Fibroblast of the conjunctiva (primary cell): Measurements from ENCODE around the gene VWA7.
"Not testable (repeated sequence)": the region's sequence is repeated elsewhere in the genome, so short reads cannot be mapped to it uniquely, and the experiment has no call there.

ENCODE experiments used
- DNase-seq: peaks from one replicate; pipeline ENCODE4 v3.0.0-alpha.2; 2010; ENCODE audit warnings: low read depth

Gene VWA7

DNA sequence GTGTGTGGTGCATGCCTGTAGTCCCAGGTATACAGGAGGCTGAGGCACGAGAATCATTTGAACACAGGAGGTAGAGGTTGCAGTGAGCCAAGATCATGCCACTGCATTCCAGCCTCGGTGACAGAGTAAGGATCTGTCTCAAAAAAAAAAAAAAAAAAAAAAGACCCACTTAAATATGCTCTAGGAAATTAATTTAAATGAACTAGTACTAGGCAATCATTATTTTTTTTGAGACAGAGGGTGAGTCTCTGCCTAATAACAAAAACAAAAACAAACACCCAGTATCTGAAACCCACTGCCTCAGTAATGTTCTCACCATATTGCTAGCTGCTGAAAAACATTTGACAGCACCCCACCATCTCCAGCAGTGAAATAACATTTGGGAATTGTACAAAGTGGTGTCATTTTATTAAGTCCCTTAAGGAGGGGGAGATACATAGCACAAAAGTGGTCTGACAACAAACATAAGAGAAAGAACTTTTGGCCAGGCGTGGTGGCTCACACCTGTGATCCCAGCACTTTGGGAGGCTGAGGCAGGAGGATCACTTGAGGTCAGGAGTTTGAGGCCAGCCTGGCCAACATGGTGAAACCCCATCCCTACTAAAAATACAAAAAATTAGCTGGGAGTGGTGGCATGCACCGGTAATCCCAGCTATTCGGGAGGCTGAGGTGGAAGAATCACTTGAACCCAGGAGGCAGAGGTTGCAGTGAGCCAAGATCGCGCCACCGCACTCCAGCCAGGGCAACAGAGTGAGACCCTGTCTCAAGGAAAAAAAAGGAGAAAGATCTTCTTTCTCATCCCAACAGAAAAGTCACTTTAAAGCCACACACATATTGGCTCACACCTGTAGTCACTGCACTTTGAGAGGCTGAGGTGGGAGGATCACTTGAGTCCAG lies 24.2 kb upstream of the VWA7 start:
- not testable (repeated sequence) for DNase-seq

DNA sequence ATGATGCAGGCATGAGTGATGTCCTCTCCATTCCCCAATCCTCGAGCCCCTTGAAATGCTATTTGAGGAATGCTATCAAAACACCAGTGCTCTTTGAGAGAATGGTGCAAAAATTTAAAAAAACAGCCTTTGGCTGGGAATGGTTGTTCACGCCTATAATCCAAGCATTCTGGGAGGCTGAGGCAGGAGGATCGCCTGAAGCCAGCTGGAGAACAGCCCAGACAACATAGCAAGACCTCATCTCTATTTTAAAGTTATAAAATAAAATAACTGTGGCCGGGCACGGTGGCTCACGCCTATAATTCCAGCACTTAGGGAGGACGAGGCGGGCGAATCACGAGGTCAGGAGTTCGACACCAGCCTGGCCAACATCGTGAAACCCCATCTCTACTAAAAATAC lies 22.7 kb upstream of the VWA7 start:
- no peak for DNase-seq

DNA sequence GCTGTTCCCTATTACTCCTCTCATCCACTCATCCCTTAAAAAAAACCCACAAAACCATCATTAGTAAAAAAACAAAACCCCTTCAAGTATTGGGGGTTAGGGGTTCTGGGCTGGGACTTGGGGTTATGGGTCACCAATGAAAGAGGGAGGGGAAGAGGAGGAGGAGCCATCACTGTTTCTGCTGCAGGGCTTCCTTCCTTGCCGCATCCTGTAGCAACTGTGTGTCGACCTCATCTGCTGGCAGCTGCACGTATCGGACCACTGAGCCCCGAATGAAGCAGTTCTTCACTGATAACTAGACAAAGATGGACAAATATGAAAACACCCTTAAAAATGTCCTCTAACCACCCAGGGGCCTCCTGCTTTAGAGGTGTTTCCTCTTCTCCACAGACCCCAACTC lies 20.5 kb upstream of the VWA7 start:
- no peak for DNase-seq

DNA sequence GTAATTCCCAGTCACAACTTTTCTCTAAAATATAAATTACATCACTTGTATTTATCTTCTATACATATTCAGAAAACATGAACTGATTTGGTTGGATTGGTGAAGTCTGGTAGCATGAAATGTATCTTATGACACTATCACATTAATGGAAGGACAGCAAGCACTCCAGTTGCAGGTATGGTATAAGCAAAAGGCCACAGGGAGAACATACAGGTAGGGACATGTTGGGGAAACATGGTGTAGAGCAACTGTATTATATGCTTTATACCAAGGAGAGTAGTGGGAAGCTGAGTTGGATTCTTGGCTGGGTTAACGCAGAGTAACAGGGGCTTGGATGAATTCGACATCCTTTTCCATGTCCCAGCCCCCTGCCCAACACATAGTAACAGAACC lies 19.9 kb upstream of the VWA7 start:
- DNase-seq = no peak

DNA sequence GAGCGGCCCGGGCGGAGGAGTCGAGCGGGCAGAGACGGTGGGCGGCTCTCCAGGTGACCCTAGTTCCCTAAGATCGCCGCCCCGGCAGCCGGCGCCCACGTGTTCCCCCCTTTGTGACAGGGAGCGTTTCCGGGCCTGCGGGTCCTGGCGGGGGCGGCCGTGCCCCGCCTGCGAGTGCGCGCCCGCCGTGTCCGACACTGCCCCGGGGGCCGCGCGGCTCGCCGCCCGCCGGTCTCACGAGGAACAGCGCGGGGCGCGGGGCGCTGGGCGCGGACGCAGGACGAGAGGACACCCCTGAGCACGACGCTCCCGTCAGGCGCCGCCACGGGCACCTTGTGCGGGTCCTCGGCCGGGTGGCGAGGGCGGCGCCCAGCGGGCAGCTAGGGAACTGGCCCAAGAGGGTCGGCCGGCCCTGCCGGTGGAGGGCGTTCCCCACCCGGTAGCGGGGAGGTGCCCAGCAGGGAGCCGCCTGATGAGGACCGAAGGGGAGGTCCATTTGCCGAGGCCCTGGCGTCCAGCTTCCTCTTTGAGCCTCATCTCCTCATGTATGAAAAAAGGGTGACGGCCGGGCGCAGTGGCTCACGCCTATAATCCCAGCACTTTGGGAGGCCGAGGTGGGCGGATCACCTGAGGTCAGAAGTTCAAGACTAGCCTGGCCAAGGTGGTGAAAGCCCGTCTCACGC lies 18.6 kb upstream of the VWA7 start, which contains the start of gene VARS1:
Gene VARS1, minus strand, starts transcription at position 137 of the 683 bp plus-strand sequence. CDS start 535 bp downstream, outside the sequence.
- DNase-seq = peak; percentile 85

DNA sequence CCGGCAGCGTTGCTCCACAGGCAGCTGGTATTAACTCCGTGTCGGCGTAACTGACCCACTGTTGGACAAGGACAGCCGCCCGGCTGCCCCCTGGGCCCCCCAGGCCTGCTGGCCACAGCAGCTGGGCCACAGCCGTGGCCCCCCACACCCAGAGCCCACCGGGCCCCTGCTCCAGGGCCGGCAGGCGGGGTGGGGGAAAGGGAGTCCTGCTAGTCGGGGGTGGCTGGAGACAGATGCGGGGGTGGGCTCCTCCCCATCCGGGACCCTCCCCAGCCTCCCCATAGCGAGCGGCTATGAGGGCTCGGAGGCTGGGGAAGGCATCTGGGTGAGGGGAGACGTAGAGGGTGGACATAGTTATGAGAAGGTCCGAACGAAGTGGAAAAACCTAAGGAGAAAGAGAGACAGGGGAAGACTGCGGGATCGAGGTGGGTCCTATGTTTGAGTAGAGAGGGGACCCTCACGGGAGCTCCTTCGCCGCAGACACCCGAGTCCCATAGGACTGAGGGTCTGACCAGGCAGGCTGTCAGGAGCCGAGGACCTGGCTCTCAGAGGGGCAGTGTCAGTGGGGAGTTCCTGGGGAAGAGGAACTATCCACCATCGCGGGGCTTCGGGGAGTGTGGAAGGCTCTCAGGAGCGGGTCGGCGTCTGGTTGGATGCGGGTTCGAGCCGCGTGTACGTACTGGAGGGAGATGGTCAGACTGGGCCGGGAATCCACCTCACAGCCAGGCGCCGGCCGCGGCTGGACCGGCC lies 17.9 kb upstream of the VWA7 start:
- no peak for DNase-seq

DNA sequence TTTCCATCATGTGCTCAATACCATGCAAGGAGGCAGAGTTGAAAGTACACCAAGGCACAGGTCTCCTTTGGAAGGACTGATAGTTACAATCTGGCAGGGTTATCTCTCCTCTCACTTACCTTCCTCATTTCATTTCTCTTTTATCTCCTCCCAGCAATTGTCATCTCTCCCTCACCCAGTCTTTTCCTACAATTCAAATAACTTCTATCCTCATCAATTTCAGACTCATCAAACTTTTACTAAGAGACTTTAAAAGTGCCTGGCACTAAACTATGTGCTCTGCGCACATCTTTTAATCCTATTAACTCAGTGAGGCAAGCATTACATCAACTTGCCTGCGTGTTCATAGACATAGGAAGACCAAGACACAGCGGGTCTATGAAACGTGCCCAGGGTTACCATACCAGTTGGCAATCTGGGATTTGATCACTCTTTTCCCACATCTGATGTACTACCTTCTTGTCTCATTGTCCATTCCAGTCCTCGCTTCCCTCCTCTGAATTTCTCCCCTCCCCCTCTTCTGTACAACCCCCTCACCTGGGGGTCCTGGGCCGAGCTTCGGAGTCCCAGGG lies 17.3 kb upstream of the VWA7 start:
- peak; percentile 22 for DNase-seq

DNA sequence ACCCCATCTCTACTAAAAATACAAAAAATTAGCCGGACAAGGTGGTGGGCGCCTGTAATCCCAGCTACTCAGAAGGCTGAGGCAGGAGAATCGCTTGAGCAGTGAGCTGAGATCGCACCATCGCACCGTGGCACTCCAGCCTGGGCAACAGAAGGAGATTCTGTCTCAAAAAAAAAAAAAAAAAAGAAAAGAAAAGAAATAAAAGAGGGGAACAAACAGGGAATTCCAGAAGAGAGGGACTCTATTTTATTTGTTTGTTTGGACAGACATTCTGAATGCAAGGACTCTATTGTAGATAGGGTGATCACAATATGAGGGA lies 16.8 kb upstream of the VWA7 start:
- DNase-seq = not testable (repeated sequence)

DNA sequence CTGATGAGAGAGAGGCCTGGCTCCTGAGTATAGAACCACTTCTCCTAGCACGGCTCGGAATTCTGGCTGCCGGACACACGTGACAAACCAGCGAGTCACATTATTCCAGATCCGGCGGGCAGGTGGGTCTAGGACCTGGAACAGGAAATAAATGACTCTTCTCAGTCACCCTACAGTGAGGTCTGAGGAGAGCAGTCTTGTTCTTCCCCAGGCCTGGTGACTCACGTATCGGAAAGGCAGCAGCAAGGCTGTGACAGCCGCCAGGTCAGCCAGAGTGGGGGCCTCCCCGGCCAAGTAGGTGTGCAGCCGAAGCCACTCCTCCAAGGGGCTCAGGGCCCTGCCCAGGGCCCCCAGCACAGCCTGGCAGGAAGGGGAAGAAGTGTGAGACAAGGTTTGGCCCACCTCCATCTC lies 15.6 kb upstream of the VWA7 start:
- no peak for DNase-seq

DNA sequence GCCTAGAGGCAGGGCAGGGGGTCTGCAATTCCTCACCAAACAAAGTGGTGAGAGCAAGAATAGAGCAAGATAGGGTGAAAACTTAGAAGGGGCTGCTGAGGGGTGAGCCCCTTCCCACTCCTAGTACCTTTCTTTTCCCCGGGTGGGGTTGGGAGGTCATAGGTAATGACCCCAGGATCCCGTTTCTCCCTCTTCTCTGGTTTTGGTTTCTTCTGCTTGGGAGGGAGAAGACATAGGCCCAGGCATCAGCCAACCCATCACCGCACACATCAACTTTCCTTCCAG lies 14.9 kb upstream of the VWA7 start:
- DNase-seq = no peak

DNA sequence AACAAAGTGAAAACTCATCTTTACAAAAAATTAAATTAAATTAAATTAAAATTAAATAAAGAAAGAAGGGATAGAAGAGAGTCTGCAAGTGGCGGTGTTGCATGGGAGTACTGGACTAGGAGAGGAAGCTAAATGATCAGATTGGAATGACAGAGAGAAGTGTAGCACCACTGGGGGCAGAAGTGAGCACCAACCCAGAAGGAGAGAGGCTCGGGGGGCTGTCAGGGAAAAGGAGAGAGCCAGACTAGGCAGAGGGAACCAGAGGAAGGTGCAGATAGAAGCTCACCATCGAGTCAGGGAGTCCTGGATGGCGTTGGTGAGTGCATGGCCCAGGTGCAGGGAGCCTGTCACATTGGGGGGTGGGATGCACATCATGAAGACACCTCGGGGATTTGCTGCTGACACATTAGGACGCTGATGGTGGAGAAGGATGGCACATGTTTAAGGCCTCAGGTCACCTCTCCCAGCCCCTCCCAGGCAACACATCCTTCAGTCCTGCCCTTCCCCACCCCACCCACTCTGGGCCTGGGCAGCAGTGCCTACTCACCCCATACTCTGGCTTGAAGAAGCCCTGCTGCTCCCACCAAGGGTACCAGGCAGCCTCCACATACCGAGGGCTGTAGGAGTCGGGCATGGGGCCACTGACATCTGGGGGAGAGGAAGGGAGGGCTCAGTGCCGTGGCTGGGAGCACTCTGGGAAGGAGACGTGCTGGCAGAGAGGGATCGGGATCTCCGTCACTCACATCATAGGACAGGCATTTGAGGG lies 14.4 kb upstream of the VWA7 start:
- peak; percentile 27 for DNase-seq

DNA sequence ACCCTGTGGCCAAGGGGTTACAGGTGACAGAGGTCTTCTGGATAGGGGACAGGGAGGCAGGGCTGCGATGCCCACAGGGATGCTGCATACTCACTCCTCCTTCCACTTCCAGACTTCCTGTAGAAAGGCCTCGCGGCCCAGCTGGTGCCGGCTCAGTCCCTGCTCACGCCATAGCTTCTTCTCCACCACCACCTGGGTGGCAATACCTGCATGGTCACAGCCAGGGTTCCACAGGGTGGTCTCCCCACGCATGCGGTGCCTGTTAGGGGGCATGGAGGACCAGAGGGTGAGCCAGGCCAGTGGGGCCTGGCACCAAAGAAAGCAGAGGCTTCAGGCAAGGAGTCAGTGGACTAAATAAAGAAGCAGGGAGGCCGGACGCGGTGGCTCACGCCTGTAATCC lies 8.3 kb upstream of the VWA7 start:
- DNase-seq = no peak

DNA sequence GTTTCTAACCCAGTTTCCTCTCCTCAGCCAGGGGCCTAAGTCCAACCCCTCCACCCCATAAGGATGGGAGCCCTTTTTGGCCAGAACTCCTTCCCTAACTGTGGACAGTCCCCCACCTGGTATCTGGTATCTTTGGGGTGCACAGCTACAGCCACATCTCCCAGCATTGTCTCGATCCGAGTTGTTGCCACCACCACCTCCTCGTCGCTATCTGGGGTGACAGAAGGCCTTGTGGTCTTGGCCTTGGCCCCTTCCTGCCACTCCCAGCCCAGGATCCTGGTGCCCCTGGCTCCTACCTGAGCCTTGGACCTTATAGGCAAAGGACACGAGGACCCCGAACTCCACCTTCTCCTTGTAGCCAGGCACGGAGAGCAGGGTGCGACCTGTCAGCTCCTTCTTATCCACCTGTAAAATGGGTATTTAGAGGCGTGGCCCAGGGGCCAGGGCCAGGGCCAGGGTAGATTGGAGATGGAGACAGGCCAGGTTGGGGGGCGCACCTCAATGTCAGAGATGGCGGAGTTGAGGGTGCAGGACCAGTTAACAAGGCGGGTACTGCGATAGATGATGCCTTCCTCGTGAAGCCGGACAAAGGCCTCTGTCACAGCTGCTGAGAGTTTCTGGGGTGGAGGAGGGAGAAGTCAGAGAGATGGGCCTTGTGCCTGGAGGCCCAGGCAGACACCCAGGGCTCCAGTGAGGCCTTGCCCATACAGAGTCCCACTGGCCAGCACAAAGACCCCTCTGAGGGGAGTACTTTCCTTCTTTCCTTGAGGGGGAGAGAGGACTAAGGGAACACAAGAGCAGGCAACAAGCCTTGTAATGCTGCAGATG lies 7.2 kb upstream of the VWA7 start:
- DNase-seq = no peak

DNA sequence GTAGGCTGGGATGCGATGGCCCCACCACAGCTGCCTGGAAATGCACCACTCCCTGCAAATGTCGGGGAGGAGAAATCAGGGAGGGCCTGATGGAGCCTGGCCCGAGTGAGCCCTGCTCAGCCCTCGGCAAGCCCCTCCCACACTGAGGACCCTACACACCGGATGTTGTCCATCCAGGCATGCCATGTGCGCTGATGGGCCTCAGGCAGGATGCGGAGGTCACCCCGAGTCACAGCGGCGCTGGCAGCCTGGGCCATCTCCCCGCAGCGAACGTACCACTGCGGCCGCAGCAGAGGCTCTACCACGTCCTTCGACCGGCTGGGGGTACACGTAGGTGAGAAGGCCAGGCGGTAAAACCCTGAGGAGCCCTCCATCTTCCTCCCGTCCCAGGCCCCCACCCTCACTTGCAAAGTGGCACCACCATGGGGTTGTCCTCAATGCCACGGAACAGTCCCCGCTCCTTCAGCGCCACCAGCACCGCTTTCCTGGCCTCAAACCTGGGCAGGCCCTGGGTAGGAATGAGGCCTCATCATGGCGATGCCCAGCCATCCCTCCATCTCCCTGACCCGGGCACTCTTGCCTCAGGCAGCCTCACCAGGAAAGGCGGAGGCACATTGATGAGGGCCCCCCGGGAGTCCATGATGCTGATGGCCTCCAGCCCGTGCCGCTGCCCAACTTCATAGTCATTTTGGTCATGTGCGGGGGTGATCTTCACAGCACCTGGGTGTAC lies 5.2 kb upstream of the VWA7 start:
- no peak for DNase-seq

DNA sequence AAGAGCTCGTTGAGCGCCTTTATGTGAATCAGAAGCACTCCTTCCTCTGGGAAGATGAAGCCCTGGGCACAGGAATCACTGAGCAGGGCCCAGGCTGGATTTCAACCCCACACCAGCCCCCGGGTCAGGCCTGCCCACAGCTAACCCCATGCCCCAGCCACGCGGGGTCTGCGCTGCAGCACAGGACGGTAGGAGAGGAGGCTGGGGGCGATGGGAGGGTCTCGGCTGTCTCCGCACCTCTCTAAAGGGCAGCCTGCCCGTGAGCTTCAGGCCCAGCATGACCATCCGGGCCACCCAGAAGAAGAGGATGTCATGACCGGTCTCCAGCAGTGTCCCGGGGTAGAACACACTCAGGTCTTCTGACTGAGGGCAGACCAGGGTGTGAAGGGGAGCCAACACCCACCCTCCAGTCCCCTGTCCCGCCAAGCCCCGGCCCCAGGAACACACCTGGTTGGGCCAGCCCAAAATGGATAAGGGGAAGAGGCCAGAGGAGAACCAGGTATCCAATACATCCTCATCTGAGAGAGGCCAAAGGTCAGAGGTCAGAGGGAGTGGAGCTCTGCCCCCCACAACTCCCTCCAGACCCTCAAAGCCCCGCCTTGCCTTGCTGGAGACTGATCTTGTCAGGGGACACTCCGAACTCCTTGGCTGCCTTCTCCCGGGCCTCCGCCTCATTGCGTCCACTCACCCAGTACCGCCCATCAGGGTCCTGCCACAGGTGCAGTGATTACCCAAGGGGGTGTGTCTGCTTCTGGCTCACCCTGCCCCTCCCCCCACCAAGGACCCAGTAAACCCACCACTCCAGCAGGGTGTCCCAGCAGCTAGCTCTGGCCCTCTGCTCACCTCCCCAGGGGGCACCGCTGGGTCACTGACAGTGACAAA lies 4.4 kb upstream of the VWA7 start:
- no peak for DNase-seq

DNA sequence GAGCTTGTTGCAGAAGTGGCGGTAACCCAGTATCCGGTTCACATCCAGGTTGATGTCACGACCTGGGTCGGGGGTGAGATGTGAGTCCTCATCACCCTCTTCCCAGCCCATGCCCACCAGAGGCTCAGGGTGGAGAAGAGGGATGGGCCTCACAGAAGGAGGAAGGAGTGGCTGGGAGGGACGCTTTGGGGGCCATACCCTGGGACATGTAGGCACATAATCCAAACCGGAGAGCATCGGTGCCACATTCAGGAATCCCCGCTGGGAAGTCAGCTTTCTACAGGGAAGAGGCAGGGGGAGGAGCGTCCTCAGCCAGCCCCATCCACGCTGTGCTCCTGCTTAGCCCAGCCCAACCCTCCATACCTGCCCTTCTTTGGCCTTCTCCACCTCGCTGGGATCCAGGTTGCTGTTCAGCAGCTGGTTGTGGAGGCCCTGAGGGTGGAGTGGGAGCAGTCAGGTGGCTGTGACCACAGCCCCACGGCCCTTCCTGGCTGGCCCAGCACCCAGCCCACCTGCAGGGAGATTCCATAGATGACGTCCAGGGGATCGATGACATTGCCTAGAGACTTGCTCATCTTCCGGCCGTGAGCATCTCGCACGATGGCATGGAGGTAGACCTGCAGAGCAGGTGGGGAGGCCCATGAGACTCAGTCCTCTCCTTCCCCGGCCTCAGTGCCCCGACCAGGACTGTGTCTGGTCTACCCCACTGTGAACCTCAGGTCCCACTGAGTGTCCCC lies 3.5 kb upstream of the VWA7 start:
- no peak for DNase-seq

DNA sequence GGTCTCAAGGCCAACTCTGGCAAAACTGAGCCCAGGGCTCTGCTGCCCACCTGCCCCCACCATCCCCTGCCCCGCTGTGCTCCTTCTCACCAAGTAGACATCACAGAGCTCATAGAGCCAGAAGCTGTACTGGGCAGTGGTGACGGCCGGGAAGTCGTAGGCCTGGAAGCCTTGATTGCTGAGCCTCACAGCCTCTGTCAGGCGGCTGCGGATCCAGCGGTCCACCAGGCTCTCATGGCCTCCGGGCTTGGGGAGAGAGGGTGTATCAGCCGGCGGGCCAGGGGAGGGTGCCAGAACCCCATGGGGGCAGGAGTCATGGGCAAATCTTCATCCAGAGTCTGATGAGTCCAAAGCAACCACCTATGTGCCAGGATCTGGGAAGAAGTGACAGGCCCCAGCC lies 2.8 kb upstream of the VWA7 start:
- no peak for DNase-seq

DNA sequence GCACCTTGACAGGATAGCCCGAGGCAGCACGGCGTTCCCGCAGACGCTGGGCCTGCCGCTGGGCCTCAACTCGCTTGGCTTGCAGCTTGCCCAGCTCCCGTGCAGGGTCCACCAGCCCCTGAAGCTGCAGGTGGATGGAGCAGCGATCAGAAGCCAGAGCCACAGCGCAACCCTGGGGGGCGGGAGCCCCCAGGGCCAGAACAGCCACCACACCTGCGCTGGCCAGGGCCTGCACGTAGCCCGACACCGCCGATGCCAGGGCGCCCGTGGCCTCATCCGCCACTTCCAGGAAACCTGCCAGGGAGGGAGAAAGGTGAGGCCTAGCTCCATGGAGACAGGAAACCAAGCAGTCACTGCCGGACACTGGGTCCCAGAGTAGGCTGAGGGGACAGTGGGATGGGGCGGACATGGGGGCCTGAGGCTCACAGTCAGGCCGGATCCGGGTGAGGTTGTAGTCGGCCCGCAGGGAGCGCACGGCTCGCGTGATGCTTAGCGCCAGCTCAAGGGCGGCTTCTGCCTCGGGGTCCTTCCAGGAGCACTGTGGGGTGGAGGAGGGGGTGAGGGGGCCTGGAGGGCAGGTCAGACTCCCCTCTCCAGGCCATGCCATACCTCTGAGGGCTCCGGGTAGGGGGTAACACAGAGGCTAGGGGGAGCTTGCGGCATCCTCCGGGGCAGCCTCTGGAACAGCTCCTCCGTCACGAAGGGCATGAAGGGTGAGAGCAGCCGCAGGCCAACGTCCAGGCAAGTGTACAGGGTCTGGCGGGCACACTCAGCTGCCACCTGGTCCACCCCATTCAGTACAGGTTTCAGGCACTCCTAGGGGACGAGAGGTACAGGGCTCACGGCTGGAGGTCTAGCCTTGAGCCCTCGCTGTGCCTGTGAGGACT lies 2.1 kb upstream of the VWA7 start:
- no peak for DNase-seq
